ENCODE measurements around the gene HIGD1B. TPM values are rescaled to one million over a fixed set of nuclear protein-coding genes. Genes with fewer than 3 reads are reported as not detected.

The HIGD1B gene
- total RNA-seq, 3 donors from 2014 or later (not counting 1 experiment from before 2014, with no cell fraction given) = not detected

- Mint-ChIP-seq H3K27ac (no peak overlapping the region), H3K4me3 (no peak overlapping the region), H3K36me3 (no peaks in the 10 kb centered on the region), H3K4me1 (no peaks in the 10 kb centered on the region), H3K9me3 (no peaks in the 10 kb centered on the region), H3K27me3 (ENCODE audit: low read depth in 2 of 2) (peaks cover 2 to 8% of the 10 kb centered on the region in 2 donors)
- intact Hi-C loops (cut with micrococcal nuclease) = no loop called here
- H3K36me3 ChIP-seq (ENCODE audit: control insufficient read depth, insufficient read depth, low read length) = no peaks in the 10 kb centered on the region
- H3K27me3 ChIP-seq (ENCODE audit: control insufficient read depth, insufficient read depth, low read length) = peaks cover 2% of the 10 kb centered on the region
- no peaks in the 10 kb centered on the region for H3K4me1 ChIP-seq (ENCODE audit: control insufficient read depth, insufficient read depth, low read length)
- ATAC-seq = no peak
- 92% methylated on average over 10 of the region's 10 CpGs for WGBS (ENCODE audit: insufficient coverage)
- no peak overlapping the region for H3K4me3 ChIP-seq (ENCODE audit: low read length)
- no peak for DNase-seq
- no peak overlapping the region for H3K27ac ChIP-seq (ENCODE audit: low read length)
- no peaks in the 10 kb centered on the region for H3K9me3 ChIP-seq (ENCODE audit: control insufficient read depth, insufficient read depth, low read length)
- no peak for TF ChIP-seq CTCF (IDR thresholded peaks at IDR 0.05)
Measured at GRCh38 chr17:44804302-44805089, 43.2 kb upstream of the HIGD1B start.

GRCh38 chr17:44807093-44807816 lies 40.4 kb upstream of the HIGD1B start:
- no peak overlapping the region for H3K27ac Mint-ChIP-seq
- Histone ChIP-seq H3K36me3 (ENCODE audit: control insufficient read depth, insufficient read depth, low read length) (no peaks in the 10 kb centered on the region), H3K27me3 (ENCODE audit: control insufficient read depth, insufficient read depth, low read length) (peaks cover 2% of the 10 kb centered on the region), H3K4me1 (ENCODE audit: control insufficient read depth, insufficient read depth, low read length) (no peaks in the 10 kb centered on the region), H3K9me3 (ENCODE audit: control insufficient read depth, insufficient read depth, low read length) (no peaks in the 10 kb centered on the region), H3K27ac (ENCODE audit: low read length) (no peak overlapping the region), H3K4me3 (ENCODE audit: low read length) (no peak overlapping the region)
- H3K9me3 Mint-ChIP-seq = no peaks in the 10 kb centered on the region
- H3K4me3 Mint-ChIP-seq = no peak overlapping the region
- intact Hi-C loops (cut with micrococcal nuclease) = no loop called here
- DNase-seq = no peak
- H3K4me1 Mint-ChIP-seq = no peaks in the 10 kb centered on the region
- 81% methylated on average over 3 of the region's 4 CpGs for WGBS (ENCODE audit: insufficient coverage)
- no peaks in the 10 kb centered on the region for H3K36me3 Mint-ChIP-seq
- no peak for ATAC-seq
- peaks cover 2 to 8% of the 10 kb centered on the region in 2 donors for H3K27me3 Mint-ChIP-seq (ENCODE audit: low read depth in 2 of 2)
- TF ChIP-seq CTCF (IDR thresholded peaks at IDR 0.05) = no peak

GRCh38 chr17:44807817-44808155 lies 39.9 kb upstream of the HIGD1B start:
- WGBS (ENCODE audit: insufficient coverage) = 68% methylated on average over 2 of the region's 3 CpGs

More at GRCh38 chr17:44807817-44808155, 39.9 kb upstream of the HIGD1B start:
- H3K4me1 Mint-ChIP-seq = no peaks in the 10 kb centered on the region
- H3K27ac Mint-ChIP-seq = no peak overlapping the region
- H3K27me3 Mint-ChIP-seq (ENCODE audit: low read depth in 2 of 2) = peaks cover 2 to 8% of the 10 kb centered on the region in 2 donors
- H3K36me3 Mint-ChIP-seq = no peaks in the 10 kb centered on the region
- Histone ChIP-seq H3K36me3 (ENCODE audit: control insufficient read depth, insufficient read depth, low read length) (no peaks in the 10 kb centered on the region), H3K27me3 (ENCODE audit: control insufficient read depth, insufficient read depth, low read length) (peaks cover 2% of the 10 kb centered on the region), H3K4me1 (ENCODE audit: control insufficient read depth, insufficient read depth, low read length) (no peaks in the 10 kb centered on the region), H3K27ac (ENCODE audit: low read length) (no peak overlapping the region), H3K9me3 (ENCODE audit: control insufficient read depth, insufficient read depth, low read length) (no peaks in the 10 kb centered on the region), H3K4me3 (ENCODE audit: low read length) (no peak overlapping the region)
- DNase-seq = no peak
- no peaks in the 10 kb centered on the region for H3K9me3 Mint-ChIP-seq
- no peak for ATAC-seq
- intact Hi-C loops (cut with micrococcal nuclease) = no loop called here
- H3K4me3 Mint-ChIP-seq = no peak overlapping the region
- no peak for TF ChIP-seq CTCF (IDR thresholded peaks at IDR 0.05)
